PFSK-1 (cell line): ENCODE measurements around the gene PRDX1.

Experiments used
- FOXP2 ChIP-seq: optimal IDR thresholded peaks from 2 replicates; pipeline ENCODE3; 2011; ENCODE audit warnings: borderline replicate concordance, control low read depth, inconsistent platforms; ENCODE audit not compliant: insufficient read depth; ENCODE audit errors: extremely low read length, extremely low read depth
- POLR2AphosphoS5 ChIP-seq: IDR thresholded peaks from 2 replicates; pipeline ENCODE4 v1.6.1; 2012; ENCODE audit warnings: low read depth, mild to moderate bottlenecking, control low read depth, low read length, moderate library complexity
- REST ChIP-seq, 2 experiments: IDR thresholded peaks; 2 replicates each; pipeline versions ENCODE4 v1.6.1 to v1.8.0; 2011 to 2012; ENCODE audit warnings: low read depth in 2 of 2, low read length in 2 of 2, control low read depth in 1 of 2, inconsistent platforms in 1 of 2, mild to moderate bottlenecking in 1 of 2, moderate library complexity in 1 of 2; ENCODE audit not compliant: insufficient read depth in 1 of 2
- SIN3A ChIP-seq: IDR thresholded peaks from 2 replicates; pipeline ENCODE4 v1.6.1; 2012; ENCODE audit warnings: mild to moderate bottlenecking, low read length, moderate library complexity, borderline replicate concordance; ENCODE audit not compliant: insufficient read depth
- TAF1 ChIP-seq: IDR thresholded peaks from 2 replicates; pipeline ENCODE4 v1.6.1; 2012; ENCODE audit warnings: low read length, control low read depth, borderline replicate concordance; ENCODE audit not compliant: insufficient read depth

The PRDX1 gene

DNA sequence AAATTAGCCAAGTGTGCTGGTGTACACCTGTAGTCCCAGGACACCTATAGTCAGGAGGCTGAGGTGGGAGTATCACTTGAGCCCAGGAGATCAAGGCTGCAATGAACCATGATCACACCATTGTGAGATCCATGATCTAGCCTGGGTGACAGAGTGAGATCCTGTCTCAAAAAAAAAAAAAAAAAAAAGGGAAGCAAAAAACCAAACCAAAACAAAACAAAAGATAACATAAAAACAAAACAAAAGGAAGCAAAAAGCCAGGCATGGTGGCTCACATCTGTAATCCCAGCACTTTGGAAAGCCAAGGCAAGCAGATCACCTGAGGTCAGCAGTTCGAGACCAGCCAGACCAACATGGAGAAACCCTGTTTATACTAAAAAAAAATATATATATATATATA lies 19.5 kb upstream of the PRDX1 start:
- TF ChIP-seq POLR2AphosphoS5 (no peak), SIN3A (no peak), FOXP2 (no peak), TAF1 (no peak), REST (IDR thresholded peaks at IDR 0.05; ENCODE audit: insufficient read depth in 1 of 2, low read depth in 2 of 2, low read length in 2 of 2) (no peak)

DNA sequence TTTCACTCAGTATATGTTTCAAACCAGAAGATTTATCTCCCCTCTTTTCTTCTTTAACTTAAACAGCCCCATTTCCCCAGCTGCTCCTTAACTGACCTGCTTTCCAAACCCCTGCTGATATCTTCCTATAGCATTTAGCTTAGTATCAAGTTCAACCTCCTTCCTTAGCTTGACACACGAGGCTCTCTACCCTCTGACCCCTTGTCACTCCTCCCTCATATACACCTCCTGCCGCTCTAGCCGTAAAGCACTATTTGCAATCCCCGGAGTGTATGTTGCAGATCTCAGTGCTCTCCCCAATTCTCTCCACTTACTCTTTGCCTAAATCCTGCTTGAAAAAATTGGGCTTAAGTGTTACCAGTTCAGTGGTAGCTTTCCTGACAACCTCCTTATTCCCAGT lies 15.2 kb upstream of the PRDX1 start:
- TF ChIP-seq POLR2AphosphoS5 (no peak), TAF1 (no peak), REST (IDR thresholded peaks at IDR 0.05; ENCODE audit: insufficient read depth in 1 of 2, low read depth in 2 of 2, low read length in 2 of 2) (no peak), FOXP2 (no peak), SIN3A (no peak)

- TF ChIP-seq POLR2AphosphoS5 (no peak), SIN3A (no peak), REST (IDR thresholded peaks at IDR 0.05; ENCODE audit: insufficient read depth in 1 of 2, low read depth in 2 of 2, low read length in 2 of 2) (no peak), FOXP2 (no peak), TAF1 (no peak)
Measured at GRCh38 chr1:45535988-45536766, 14.5 kb upstream of the PRDX1 start.

- TF ChIP-seq FOXP2 (no peak), SIN3A (no peak), REST (IDR thresholded peaks at IDR 0.05; ENCODE audit: insufficient read depth in 1 of 2, low read depth in 2 of 2, low read length in 2 of 2) (no peak), TAF1 (no peak), POLR2AphosphoS5 (no peak)
Measured at GRCh38 chr1:45531873-45532272, 10.2 kb upstream of the PRDX1 start.

DNA sequence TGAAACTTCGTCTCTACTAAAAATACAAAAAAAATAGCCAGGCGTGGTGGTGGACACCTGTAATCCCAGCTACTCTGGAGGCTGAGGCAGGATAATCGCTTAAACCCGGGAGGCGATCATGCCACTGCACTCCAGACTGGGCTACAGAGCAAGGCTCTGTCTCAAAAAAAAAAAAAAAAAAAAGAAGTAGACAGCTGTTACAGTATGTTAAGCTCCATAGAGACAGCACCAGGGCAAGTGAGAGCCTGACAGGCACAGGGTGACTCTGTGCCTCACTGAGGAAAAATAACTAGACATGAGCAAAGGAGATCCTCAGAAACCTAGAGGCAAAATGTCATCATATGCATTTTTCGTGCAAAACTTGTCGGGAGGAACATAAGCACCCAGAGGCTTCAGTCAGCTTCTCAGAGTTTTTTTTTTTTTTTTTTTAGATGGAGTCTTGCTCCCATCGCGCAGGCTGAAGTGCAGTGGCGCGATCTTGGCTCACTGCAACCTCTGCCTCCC lies 9.0 kb upstream of the PRDX1 start:
- TF ChIP-seq SIN3A: no peak
- no peak for TF ChIP-seq POLR2AphosphoS5
- no peak for TF ChIP-seq FOXP2
- TF ChIP-seq REST (IDR thresholded peaks at IDR 0.05; ENCODE audit: insufficient read depth in 1 of 2, low read depth in 2 of 2, low read length in 2 of 2): no peak
- TF ChIP-seq TAF1: no peak
